Liver (tissue), 9 donors: ENCODE measurements around the gene HMGN5. TPM values are rescaled to one million over a fixed set of nuclear protein-coding genes. Genes with fewer than 3 reads are reported as not detected.

Experiments
- DNase-seq: peaks from one replicate; pipeline ENCODE4 v3.0.0-alpha.2; 2017; ENCODE audit warnings: low spot score
- H3K27ac ChIP-seq, 2 donors: one replicate each; pipeline ENCODE4 v1.7.0; 2013; ENCODE audit warnings: inconsistent platforms in 2 of 2, low read length in 2 of 2, control low read depth in 1 of 2, low read depth in 1 of 2, mild to moderate bottlenecking in 1 of 2
- H3K27me3 ChIP-seq, 4 donors: one replicate each; pipeline versions ENCODE4 v1.6.1 to v1.7.0; 2013; ENCODE audit warnings: low read length in 3 of 4, inconsistent platforms in 1 of 4, mild to moderate bottlenecking in 1 of 4, moderate library complexity in 1 of 4; ENCODE audit not compliant: control insufficient read depth in 4 of 4, insufficient read depth in 4 of 4
- H3K36me3 ChIP-seq, 4 donors: one replicate each; pipeline versions ENCODE4 v1.6.1 to v1.7.0; 2013; ENCODE audit warnings: low read length in 3 of 4, mild to moderate bottlenecking in 3 of 4, low read depth in 1 of 4, moderate library complexity in 1 of 4; ENCODE audit not compliant: control insufficient read depth in 4 of 4, insufficient read depth in 3 of 4
- H3K4me1 ChIP-seq, 4 donors: one replicate each; pipeline versions ENCODE4 v1.6.1 to v1.7.0; 2013; ENCODE audit warnings: low read length in 3 of 4, mild to moderate bottlenecking in 3 of 4, moderate library complexity in 1 of 4; ENCODE audit not compliant: control insufficient read depth in 4 of 4, insufficient read depth in 4 of 4
- H3K4me3 ChIP-seq, 3 donors: one replicate each; pipeline versions ENCODE4 v1.6.1 to v1.7.0; 2013; ENCODE audit warnings: low read length in 3 of 3, control low read depth in 1 of 3, low read depth in 1 of 3, mild to moderate bottlenecking in 1 of 3
- H3K9ac ChIP-seq, 2 donors: one replicate each; pipeline ENCODE4 v1.7.0; 2013; ENCODE audit warnings: low read length in 2 of 2, mild to moderate bottlenecking in 2 of 2, moderate library complexity in 2 of 2, control low read depth in 1 of 2, low read depth in 1 of 2
- H3K9me3 ChIP-seq, 4 donors: one replicate each; pipeline versions ENCODE4 v1.6.1 to v1.7.0; 2013; ENCODE audit warnings: low read length in 3 of 4; ENCODE audit not compliant: control insufficient read depth in 4 of 4
- EGR1 ChIP-seq, 2 donors: IDR thresholded peaks; 2 replicates each; pipeline ENCODE4 v1.6.1; 2016 to 2018; ENCODE audit warnings: antibody characterized with exemption in 2 of 2, low read depth in 2 of 2
- FOXA1 ChIP-seq: IDR thresholded peaks from 2 replicates; pipeline ENCODE4 v1.6.1; 2016; ENCODE audit warnings: antibody characterized with exemption
- FOXA2 ChIP-seq: IDR thresholded peaks from 2 replicates; pipeline ENCODE4 v1.6.1; 2016; ENCODE audit warnings: antibody characterized with exemption
- GABPA ChIP-seq, 2 donors: IDR thresholded peaks in 1 of 2; conservative IDR thresholded peaks in 1 of 2; 2 replicates each; pipeline ENCODE4 v1.6.1; 2016; ENCODE audit warnings: antibody characterized with exemption in 2 of 2, mild to moderate bottlenecking in 1 of 2, moderate library complexity in 1 of 2
- HNF4G ChIP-seq: IDR thresholded peaks from 2 replicates; pipeline ENCODE4 v1.6.1; 2016; ENCODE audit warnings: antibody characterized with exemption
- MAX ChIP-seq: IDR thresholded peaks from 2 replicates; pipeline ENCODE4 v1.6.1; 2016; ENCODE audit warnings: antibody characterized with exemption
- RAD21 ChIP-seq, 2 donors: IDR thresholded peaks; 2 replicates each; pipeline ENCODE4 v1.6.1; 2016; ENCODE audit warnings: antibody characterized with exemption in 2 of 2, mild to moderate bottlenecking in 2 of 2
- REST ChIP-seq: IDR thresholded peaks from 2 replicates; pipeline ENCODE4 v1.6.1; 2016; ENCODE audit warnings: antibody characterized with exemption, mild to moderate bottlenecking
- RXRA ChIP-seq, 2 donors: IDR thresholded peaks; 2 replicates each; pipeline ENCODE4 v1.6.1; 2017 to 2018; ENCODE audit warnings: antibody characterized with exemption in 2 of 2, mild to moderate bottlenecking in 1 of 2
- TAF1 ChIP-seq: conservative IDR thresholded peaks from 2 replicates; pipeline ENCODE4 v1.6.1; 2016; ENCODE audit warnings: antibody characterized with exemption, mild to moderate bottlenecking
- YY1 ChIP-seq: IDR thresholded peaks from 2 replicates; pipeline ENCODE4 v1.6.1; 2016; ENCODE audit warnings: antibody characterized with exemption, mild to moderate bottlenecking
- WGBS: extraction: QIAGEN DNeasy Blood & Tissue Kit; methylation state at CpG from one replicate; pipeline ENCODE4 v1.1.7; 2013; 5-methylcytosine and 5-hydroxymethylcytosine counted together
- polyA plus RNA-seq, 2 donors: library from polyadenylated mRNA; stranded (reverse) in 1 of 2; unstranded in 1 of 2; fragments of 200-250 nt in 1 of 2; fragments of >200 nt in 1 of 2; fragmentation: Nextera tagmentation in 1 of 2; extraction: Ambion mirVana in 1 of 2; gene quantifications; one replicate each; pipeline versions ENCODE4 v1.2.1 to v1.2.3, GENCODE V29; 2013 to 2015
- total RNA-seq, 2 donors: library from RNA; depleted of rRNA; stranded (reverse); fragments of >200 nt; gene quantifications; one replicate each; pipeline ENCODE4 v1.2.3, GENCODE V29; 2014
- TF ChIP-seq, protein P1 (sequence below): IDR thresholded peaks from 2 replicates; pipeline ENCODE4 v1.6.1; 2016; ENCODE audit warnings: antibody characterized with exemption
- TF ChIP-seq, protein P2 (sequence below): IDR thresholded peaks from 2 replicates; pipeline ENCODE4 v1.6.1; 2016; ENCODE audit warnings: antibody characterized with exemption
- donor health status: healthy.
- donor health status: healthy.
- donor health status: healthy.
- donor health status: healthy.
- donor health status: healthy.

HMGN5 gene
- total and polyA plus RNA-seq, 4 donors = 2.0 to 10.5 (median 5.5) TPM

DNA sequence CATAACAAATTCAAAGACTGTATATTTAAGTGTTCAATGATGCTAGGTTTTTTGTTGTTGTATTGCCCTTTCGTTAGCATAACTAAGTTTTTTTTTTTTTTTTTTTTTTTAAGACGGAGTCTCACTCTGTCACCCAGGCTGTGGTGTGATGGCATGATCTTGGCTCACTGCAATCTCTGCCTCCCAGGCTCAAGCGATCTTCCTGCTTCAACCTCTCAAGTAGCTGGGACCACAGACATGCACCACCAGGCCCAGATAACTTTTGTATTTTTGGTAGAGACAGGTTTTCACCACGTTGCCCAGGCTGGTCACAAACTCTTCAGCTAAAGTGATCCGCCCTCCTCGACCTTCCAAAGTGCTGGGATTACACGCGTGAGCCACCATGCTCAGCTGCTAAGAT lies 7.2 kb upstream of the HMGN5 start:
- 94% methylated on average over 8 of the region's 8 CpGs for WGBS
- H3K27me3 ChIP-seq = no peaks in the 10 kb centered on the region
- H3K9me3 ChIP-seq = no peaks in the 10 kb centered on the region
- H3K36me3 ChIP-seq = no peaks in the 10 kb centered on the region
- H3K4me1 ChIP-seq = no peaks in the 10 kb centered on the region
- no peak for DNase-seq
- no peak overlapping the region for H3K4me3 ChIP-seq
- no peak for TF ChIP-seq RXRA (IDR thresholded peaks at IDR 0.05)
- no peak for TF ChIP-seq HNF4G
- no peak for TF ChIP-seq EGR1 (IDR thresholded peaks at IDR 0.05; ENCODE audit: low read depth in 2 of 2)
- TF ChIP-seq, protein P1, sequence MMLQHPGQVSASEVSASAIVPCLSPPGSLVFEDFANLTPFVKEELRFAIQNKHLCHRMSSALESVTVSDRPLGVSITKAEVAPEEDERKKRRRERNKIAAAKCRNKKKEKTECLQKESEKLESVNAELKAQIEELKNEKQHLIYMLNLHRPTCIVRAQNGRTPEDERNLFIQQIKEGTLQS = no peak
- TF ChIP-seq TAF1 = no peak
- TF ChIP-seq GABPA (IDR thresholded peaks at IDR 0.05 in 1 of 2, conservative IDR thresholded peaks at IDR 0.05 in 1 of 2) = no peak
- H3K9ac ChIP-seq = no peak overlapping the region
- H3K27ac ChIP-seq = no peak overlapping the region

GRCh38 chrX:81206476-81206875 lies 4.8 kb upstream of the HMGN5 start:
- Histone ChIP-seq H3K27ac (no peak overlapping the region), H3K4me3 (no peak overlapping the region), H3K36me3 (no peaks in the 10 kb centered on the region), H3K4me1 (peaks cover 0 to 3% (median 0%) of the 10 kb centered on the region in 4 donors), H3K9me3 (no peaks in the 10 kb centered on the region), H3K27me3 (no peaks in the 10 kb centered on the region), H3K9ac (no peak overlapping the region)
- no peak for TF ChIP-seq RXRA (IDR thresholded peaks at IDR 0.05)
- TF ChIP-seq REST = no peak
- no peak for TF ChIP-seq YY1
- TF ChIP-seq FOXA1 = no peak
- no peak for TF ChIP-seq FOXA2
- TF ChIP-seq, protein P2, sequence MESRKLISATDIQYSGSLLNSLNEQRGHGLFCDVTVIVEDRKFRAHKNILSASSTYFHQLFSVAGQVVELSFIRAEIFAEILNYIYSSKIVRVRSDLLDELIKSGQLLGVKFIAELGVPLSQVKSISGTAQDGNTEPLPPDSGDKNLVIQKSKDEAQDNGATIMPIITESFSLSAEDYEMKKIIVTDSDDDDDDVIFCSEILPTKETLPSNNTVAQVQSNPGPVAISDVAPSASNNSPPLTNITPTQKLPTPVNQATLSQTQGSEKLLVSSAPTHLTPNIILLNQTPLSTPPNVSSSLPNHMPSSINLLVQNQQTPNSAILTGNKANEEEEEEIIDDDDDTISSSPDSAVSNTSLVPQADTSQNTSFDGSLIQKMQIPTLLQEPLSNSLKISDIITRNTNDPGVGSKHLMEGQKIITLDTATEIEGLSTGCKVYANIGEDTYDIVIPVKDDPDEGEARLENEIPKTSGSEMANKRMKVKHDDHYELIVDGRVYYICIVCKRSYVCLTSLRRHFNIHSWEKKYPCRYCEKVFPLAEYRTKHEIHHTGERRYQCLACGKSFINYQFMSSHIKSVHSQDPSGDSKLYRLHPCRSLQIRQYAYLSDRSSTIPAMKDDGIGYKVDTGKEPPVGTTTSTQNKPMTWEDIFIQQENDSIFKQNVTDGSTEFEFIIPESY = no peak
- no peak for TF ChIP-seq RAD21 (IDR thresholded peaks at IDR 0.05)
- TF ChIP-seq GABPA (IDR thresholded peaks at IDR 0.05 in 1 of 2, conservative IDR thresholded peaks at IDR 0.05 in 1 of 2) = no peak
- TF ChIP-seq MAX = no peak
- TF ChIP-seq EGR1 (IDR thresholded peaks at IDR 0.05; ENCODE audit: low read depth in 2 of 2) = no peak
- TF ChIP-seq, protein P1 = no peak
- 63% methylated on average over 1 of the region's 1 CpG for WGBS
- DNase-seq = no peak
